HG03469 (cell line): ENCODE measurements around the gene HIVEP3.

ENCODE experiments used
- ATAC-seq: cut with Tn5 transposase; IDR thresholded peaks from one replicate; pipeline ENCODE4 v1.9.1; 2021; ENCODE audit warnings: mild to moderate bottlenecking, moderate library complexity, moderate number of reproducible peaks; ENCODE audit not compliant: unreplicated experiment

Gene HIVEP3

GRCh38 chr1:41719590-41719989 is 199.1 kb downstream of the HIVEP3 start:
- no peak for ATAC-seq

- ATAC-seq, result no peak
Observed at GRCh38 chr1:41719128-41719527, 199.6 kb downstream of the HIVEP3 start.

GRCh38 chr1:41718497-41718896 is 200.2 kb downstream of the HIVEP3 start:
- ATAC-seq, result no peak

GRCh38 chr1:41716188-41717130 is 202.3 kb downstream of the HIVEP3 start:
- no peak for ATAC-seq

GRCh38 chr1:41715441-41716095 is 203.2 kb downstream of the HIVEP3 start:
- ATAC-seq, result no peak

- no peak for ATAC-seq
Observed at GRCh38 chr1:41714638-41715389, 203.9 kb downstream of the HIVEP3 start.

GRCh38 chr1:41713557-41714327 is 205.0 kb downstream of the HIVEP3 start:
- no peak for ATAC-seq

GRCh38 chr1:41713141-41713540 is 205.6 kb downstream of the HIVEP3 start:
- ATAC-seq, result no peak

- no peak for ATAC-seq
Observed at GRCh38 chr1:41712695-41713094, 206.0 kb downstream of the HIVEP3 start.

- ATAC-seq, result no peak
Observed at GRCh38 chr1:41712081-41712480, 206.6 kb downstream of the HIVEP3 start.

GRCh38 chr1:41711581-41711980 is 207.1 kb downstream of the HIVEP3 start:
- ATAC-seq, result no peak

GRCh38 chr1:41710980-41711379 is 207.7 kb downstream of the HIVEP3 start:
- ATAC-seq, result no peak

GRCh38 chr1:41709873-41710272 is 208.8 kb downstream of the HIVEP3 start:
- ATAC-seq, result no peak

- no peak for ATAC-seq
Observed at GRCh38 chr1:41709331-41709730, 209.4 kb downstream of the HIVEP3 start.

GRCh38 chr1:41708332-41708731 is 210.4 kb downstream of the HIVEP3 start:
- ATAC-seq, result no peak

- ATAC-seq, result no peak
Observed at GRCh38 chr1:41707793-41708192, 210.9 kb downstream of the HIVEP3 start.

- no peak for ATAC-seq
Observed at GRCh38 chr1:41705798-41706197, 212.9 kb downstream of the HIVEP3 start.

- ATAC-seq, result no peak
Observed at GRCh38 chr1:41704196-41704595, 214.5 kb downstream of the HIVEP3 start.

GRCh38 chr1:41702771-41703170 is 216.0 kb downstream of the HIVEP3 start:
- ATAC-seq, result no peak

- no peak for ATAC-seq
Observed at GRCh38 chr1:41700986-41701535, 217.7 kb downstream of the HIVEP3 start.
